GM21423 (cell line): ENCODE results near the gene ARPC1B.

Experiments
- ATAC-seq: cut with Tn5 transposase; IDR thresholded peaks from one replicate; pipeline ENCODE4 v1.9.1; 2021; ENCODE audit warnings: mild to moderate bottlenecking, moderate library complexity; ENCODE audit not compliant: unreplicated experiment

The ARPC1B gene

GRCh38 chr7:99440195-99440594 lies 65.7 kb downstream of the ARPC1B start:
- no peak for ATAC-seq
